H1 (cell line): Measurements from ENCODE around the gene EIF4ENIF1. TPM values are rescaled to one million over a fixed set of nuclear protein-coding genes. Genes with fewer than 3 reads are reported as not detected.

Source experiments
- CTCF ChIA-PET: fragments of 300-600 bp; sonication (Branson Sonifier 250); formaldehyde crosslinking; loops from one replicate; lab custom pipeline; 2021; ENCODE audit not compliant: partially characterized antibody; lab: Charles Lee
- POLR2A ChIA-PET: fragments of 300-600 bp; sonication (Branson Sonifier 250); formaldehyde crosslinking; loops from one replicate; lab custom pipeline; 2021; ENCODE audit warnings: inconsistent platforms; ENCODE audit not compliant: partially characterized antibody; lab: Charles Lee
- DNase-seq, 2 experiments: peaks; one replicate each; pipeline versions ENCODE4 v3.0.0 to v3.0.0-alpha.2; 2010 to 2022; ENCODE audit warnings: low spot score in 2 of 2, low read depth in 1 of 2, mixed read lengths in 1 of 2
- FAIRE-seq: peaks from 2 replicates; lab custom pipeline; 2011; peaks lifted over from hg19 to GRCh38; lab: Jason Lieb, UNC
- H2AFZ ChIP-seq: 2 replicates; pipeline ENCODE4 v1.8.1; 2012; ENCODE audit warnings: low read length, inconsistent platforms
- H2AK5ac ChIP-seq: 2 replicates; pipeline ENCODE4 v1.6.1; 2013; ENCODE audit warnings: low read depth, low read length
- H2BK120ac ChIP-seq: replicated peaks from 2 replicates; pipeline ENCODE3; 2013; ENCODE audit warnings: low read depth, low read length, inconsistent platforms
- H2BK12ac ChIP-seq: 2 replicates; pipeline ENCODE4 v1.6.1; 2013; ENCODE audit warnings: low read depth, low read length
- H2BK15ac ChIP-seq: 2 replicates; pipeline ENCODE4 v1.6.1; 2013; ENCODE audit warnings: low read length
- H2BK20ac ChIP-seq: 2 replicates; pipeline ENCODE4 v1.6.1; 2013; ENCODE audit warnings: low read length
- H2BK5ac ChIP-seq: 2 replicates; pipeline ENCODE4 v1.6.1; 2013; ENCODE audit warnings: low read depth, low read length
- H3K14ac ChIP-seq: 2 replicates; pipeline ENCODE4 v1.6.1; 2013; ENCODE audit warnings: inconsistent platforms; ENCODE audit not compliant: insufficient read length
- H3K18ac ChIP-seq: 2 replicates; pipeline ENCODE4 v1.6.1; 2013; ENCODE audit warnings: low read length; ENCODE audit errors: extremely low read depth
- H3K23ac ChIP-seq: 2 replicates; pipeline ENCODE4 v1.6.1; 2013; ENCODE audit warnings: inconsistent platforms; ENCODE audit not compliant: insufficient read length
- H3K23me2 ChIP-seq: 2 replicates; pipeline ENCODE4 v1.6.1; 2013; ENCODE audit warnings: low read depth, low read length
- H3K27ac ChIP-seq: 2 replicates; pipeline ENCODE4 v1.6.1; 2011; ENCODE audit warnings: low read depth, low read length, inconsistent platforms
- H3K27me3 ChIP-seq, 4 experiments: replicated peaks in 1 of 4; 1 replicate in 1 of 4; 2 replicates in 3 of 4; pipeline versions ENCODE4 v1.6.1 to v1.8.1; 2011 to 2013; ENCODE audit warnings: low read length in 3 of 4, mild to moderate bottlenecking in 3 of 4, inconsistent platforms in 2 of 4, mixed read lengths in 2 of 4, moderate library complexity in 1 of 4; ENCODE audit not compliant: control insufficient read depth in 3 of 4, insufficient read depth in 3 of 4; ENCODE audit errors: extremely low read depth in 1 of 4
- H3K36me3 ChIP-seq, 4 experiments: 2 replicates each; pipeline versions ENCODE4 v1.6.1 to v1.8.1; 2011 to 2013; ENCODE audit warnings: mild to moderate bottlenecking in 4 of 4, low read length in 3 of 4, moderate library complexity in 2 of 4, control low read depth in 1 of 4, inconsistent platforms in 1 of 4; ENCODE audit not compliant: insufficient read depth in 4 of 4, control insufficient read depth in 2 of 4
- H3K4ac ChIP-seq: replicated peaks from 2 replicates; pipeline ENCODE3; 2013; ENCODE audit warnings: low read length, low read depth, mixed read lengths, inconsistent platforms; ENCODE audit not compliant: insufficient read length
- H3K4me1 ChIP-seq, 4 experiments: replicated peaks in 1 of 4; 1 replicate in 1 of 4; 2 replicates in 3 of 4; pipeline versions ENCODE4 v1.6.1 to v1.8.1; 2011 to 2013; ENCODE audit warnings: low read length in 3 of 4, inconsistent platforms in 2 of 4, mixed read lengths in 1 of 4; ENCODE audit not compliant: insufficient read depth in 4 of 4, control insufficient read depth in 3 of 4
- H3K4me2 ChIP-seq, 2 experiments: 2 replicates each; pipeline versions ENCODE4 v1.6.1 to v1.8.1; 2011 to 2013; ENCODE audit warnings: low read depth in 2 of 2, low read length in 2 of 2, control low read depth in 1 of 2, inconsistent platforms in 1 of 2, mild to moderate bottlenecking in 1 of 2; ENCODE audit not compliant: insufficient read depth in 1 of 2
- H3K4me3 ChIP-seq, 4 experiments: fragments of 200-600, 300-600 bp in 1 of 4; sonication (generic), shearing (Covaris generic), sonication (Bioruptor Twin) in 1 of 4; 2 replicates each; pipeline versions ENCODE4 v1.5.1 to v1.8.1; 2011 to 2016; ENCODE audit warnings: low read length in 4 of 4, low read depth in 3 of 4, control low read depth in 2 of 4, inconsistent platforms in 2 of 4, mild to moderate bottlenecking in 2 of 4, mixed read lengths in 1 of 4, moderate library complexity in 1 of 4; ENCODE audit not compliant: insufficient read depth in 2 of 4; ENCODE audit errors: extremely low read depth in 1 of 4
- H3K56ac ChIP-seq: replicated peaks from 2 replicates; pipeline ENCODE3; 2013; ENCODE audit warnings: low read depth, mild to moderate bottlenecking, mixed read lengths, low read length, inconsistent platforms; ENCODE audit not compliant: insufficient read length
- H3K79me1 ChIP-seq: 2 replicates; pipeline ENCODE4 v1.6.1; 2013; ENCODE audit warnings: low read depth, low read length, control low read depth
- H3K79me2 ChIP-seq, 2 experiments: 2 replicates each; pipeline versions ENCODE4 v1.6.1 to v1.8.1; 2012 to 2013; ENCODE audit warnings: low read length in 2 of 2, mild to moderate bottlenecking in 2 of 2, inconsistent platforms in 1 of 2; ENCODE audit not compliant: insufficient read depth in 2 of 2, control insufficient read depth in 1 of 2
- H3K9ac ChIP-seq, 4 experiments: replicated peaks in 1 of 4; 1 replicate in 1 of 4; 2 replicates in 3 of 4; pipeline versions ENCODE4 v1.6.1 to v1.8.1; 2011 to 2013; ENCODE audit warnings: low read depth in 3 of 4, low read length in 3 of 4, control low read depth in 2 of 4, mild to moderate bottlenecking in 2 of 4, moderate library complexity in 2 of 4, inconsistent platforms in 1 of 4; ENCODE audit errors: extremely low read depth in 1 of 4
- H3K9me3 ChIP-seq, 2 experiments: 2 replicates each; pipeline versions ENCODE4 v1.6.1 to v1.8.1; 2012 to 2013; ENCODE audit warnings: mild to moderate bottlenecking in 2 of 2, moderate library complexity in 2 of 2, control low read depth in 1 of 2, inconsistent platforms in 1 of 2, low read depth in 1 of 2, low read length in 1 of 2, mixed read lengths in 1 of 2; ENCODE audit not compliant: insufficient read depth in 2 of 2
- H4K20me1 ChIP-seq, 2 experiments: replicated peaks in 1 of 2; 2 replicates each; pipeline versions ENCODE3 to v1.8.1; 2011 to 2013; ENCODE audit warnings: inconsistent platforms in 2 of 2, low read length in 2 of 2, mild to moderate bottlenecking in 1 of 2; ENCODE audit not compliant: insufficient read depth in 2 of 2, control insufficient read depth in 1 of 2
- H4K5ac ChIP-seq: 2 replicates; pipeline ENCODE4 v1.6.1; 2013; ENCODE audit warnings: low read length, low read depth, mixed read lengths, inconsistent platforms; ENCODE audit not compliant: insufficient read length
- H4K8ac ChIP-seq: 2 replicates; pipeline ENCODE4 v1.8.0; 2013; ENCODE audit warnings: mild to moderate bottlenecking, moderate library complexity, low read length, inconsistent platforms; ENCODE audit not compliant: insufficient read depth; ENCODE audit errors: extremely low read depth
- H4K91ac ChIP-seq: replicated peaks from 2 replicates; pipeline ENCODE3; 2013; ENCODE audit warnings: low read length, mixed read lengths, inconsistent platforms; ENCODE audit not compliant: insufficient read length
- ATF3 ChIP-seq: IDR thresholded peaks from 2 replicates; pipeline ENCODE4 v1.6.1; 2011; ENCODE audit warnings: low read depth, mild to moderate bottlenecking, low read length; ENCODE audit not compliant: insufficient read depth
- CBX8 ChIP-seq: fragments of 300-800, 300-1000 bp; sonication (generic); IDR thresholded peaks from 2 replicates; pipeline ENCODE4 v1.7.1; 2016; ENCODE audit warnings: low read depth, low read length, borderline replicate concordance
- CHD1 ChIP-seq: IDR thresholded peaks from 2 replicates; pipeline ENCODE4 v1.6.1; 2012; ENCODE audit warnings: low read depth, low read length, improper control_type of control experiment
- E2F6 ChIP-seq: IDR thresholded peaks from 2 replicates; pipeline ENCODE4 v1.6.1; 2012; ENCODE audit warnings: inconsistent platforms
- GABPA ChIP-seq: IDR thresholded peaks from 2 replicates; pipeline ENCODE4 v1.6.1; 2011; ENCODE audit warnings: mild to moderate bottlenecking, low read length, moderate library complexity, borderline replicate concordance; ENCODE audit not compliant: insufficient read depth
- HDAC2 ChIP-seq, 2 experiments: fragments of 300-600 bp in 1 of 2; sonication (generic) in 1 of 2; IDR thresholded peaks; 2 replicates each; pipeline ENCODE4 v1.6.1; 2011 to 2012; ENCODE audit warnings: low read depth in 2 of 2, low read length in 2 of 2, mild to moderate bottlenecking in 2 of 2, moderate library complexity in 2 of 2, borderline replicate concordance in 1 of 2, inconsistent platforms in 1 of 2
- KDM4A ChIP-seq: IDR thresholded peaks from one replicate; pipeline ENCODE4 v1.7.1; 2012; ENCODE audit warnings: low read depth, mild to moderate bottlenecking, moderate library complexity, low read length, inconsistent platforms; ENCODE audit not compliant: severe bottlenecking
- PHF8 ChIP-seq: fragments of 200-600 bp; sonication (generic); conservative IDR thresholded peaks from 2 replicates; pipeline ENCODE4 v1.7.1; 2012; ENCODE audit warnings: low read depth, mild to moderate bottlenecking, inconsistent platforms, low read length, moderate library complexity
- POLR2AphosphoS5 ChIP-seq: IDR thresholded peaks from 2 replicates; pipeline ENCODE4 v1.6.1; 2011; ENCODE audit warnings: low read depth, low read length
- SIRT6 ChIP-seq: IDR thresholded peaks from one replicate; pipeline ENCODE4 v1.7.1; 2012; ENCODE audit warnings: low read length, inconsistent platforms
- SUZ12 ChIP-seq: fragments of 200-600 bp; sonication (generic); IDR thresholded peaks from 2 replicates; pipeline ENCODE4 v1.6.1; 2012; ENCODE audit warnings: mild to moderate bottlenecking, inconsistent platforms, low read length, moderate library complexity, mixed read lengths
- YY1 ChIP-seq: IDR thresholded peaks from 2 replicates; pipeline ENCODE4 v1.6.1; 2011; ENCODE audit warnings: low read depth, mild to moderate bottlenecking, low read length
- WGBS, 2 experiments: shearing (Covaris generic) in 1 of 2; methylation state at CpG; one replicate each; pipeline versions ENCODE4 v1.1.6 to v1.1.7; 2013 to 2015; ENCODE audit warnings: low lambda C conversion rate in 2 of 2, mixed read lengths in 2 of 2, inconsistent platforms in 1 of 2, low coverage in 1 of 2, missing lambda C conversion rate in 1 of 2; ENCODE audit not compliant: insufficient replicate concordance in 2 of 2, insufficient coverage in 1 of 2, insufficient read length in 1 of 2; ENCODE audit errors: extremely low coverage in 1 of 2, missing lambda C conversion rate in 1 of 2; 5-methylcytosine and 5-hydroxymethylcytosine counted together
- polyA plus RNA-seq, 7 experiments: library from polyadenylated mRNA; depleted of rRNA in 3 of 7; stranded (reverse) in 5 of 7; unstranded in 2 of 7; fragments of >200 nt in 5 of 7; fragments of 200-250 nt in 2 of 7; gene quantifications; 1 replicate in 5 of 7; 2 replicates in 1 of 7; 4 replicates in 1 of 7; pipeline versions ENCODE4 v1.2.1 to v1.2.3, GENCODE V29; 2011 to 2013; ENCODE audit warnings: missing spikeins in 2 of 7, mixed read lengths in 2 of 7
- total RNA-seq: library from RNA; stranded (reverse); fragmentation: NEBNext Ultra II Directional; extraction: Animal tissue kit (Norgen Biotek cat#: 25700); gene quantifications from 2 replicates; pipeline ENCODE4 v1.2.1, GENCODE V29; 2021

Gene EIF4ENIF1
- total and polyA plus RNA-seq, 2 of the 8 experiments (the other 6 are each of a cell fraction or from before 2014, with no cell fraction given): 21.9 to 23.6 TPM

- Histone ChIP-seq H3K56ac (no peak overlapping the region), H2BK15ac (no peak overlapping the region), H3K9ac (no peak overlapping the region), H3K18ac (no peak overlapping the region), H3K27me3 (no peaks in the 10 kb centered on the region), H3K23ac (no peak overlapping the region), H2AFZ (no peak overlapping the region), H3K79me2 (no peaks in the 10 kb centered on the region), H3K23me2 (no peaks in the 10 kb centered on the region), H4K20me1 (peaks cover 0 to 10% of the 10 kb centered on the region in 2 experiments), H2BK5ac (no peak overlapping the region), H4K91ac (no peak overlapping the region), H3K27ac (no peak overlapping the region), H3K14ac (no peak overlapping the region), H3K4me1 (no peaks in the 10 kb centered on the region), H4K5ac (no peak overlapping the region), H3K79me1 (no peaks in the 10 kb centered on the region), H4K8ac (no peak overlapping the region), H3K4ac (no peak overlapping the region), H3K4me2 (no peak overlapping the region), H2AK5ac (no peak overlapping the region), H3K36me3 (peaks cover 17 to 67% (median 52%) of the 10 kb centered on the region in 4 experiments), H3K4me3 (no peak overlapping the region), H2BK20ac (no peak overlapping the region), H2BK12ac (no peak overlapping the region), H3K9me3 (no peaks in the 10 kb centered on the region), H2BK120ac (no peak overlapping the region)
- DNase-seq (no peak), FAIRE-seq (no peak)
- POLR2A ChIA-PET: no interaction called here
- 94% methylated on average over 9 of the region's 9 CpGs; no CpG with 5 or more reads in 1 of the 2 experiments for WGBS, 2 experiments
- CTCF ChIA-PET: no interaction called here
- TF ChIP-seq CHD1 (no peak), CBX8 (no peak), YY1 (no peak), PHF8 (no peak), HDAC2 (IDR thresholded peaks at IDR 0.05; ENCODE audit: borderline replicate concordance in 1 of 2, low read depth in 2 of 2, low read length in 2 of 2) (no peak), SUZ12 (no peak), E2F6 (no peak), SIRT6 (no peak), ATF3 (no peak), GABPA (no peak), KDM4A (no peak), POLR2AphosphoS5 (no peak)
Measured at GRCh38 chr22:31425331-31426050, 64.2 kb downstream of the EIF4ENIF1 start.
